ENCODE measurements around the gene C1QTNF5. TPM values are rescaled to one million over a fixed set of nuclear protein-coding genes. Genes with fewer than 3 reads are reported as not detected.
"Not testable (repeated sequence)": the region's sequence is repeated elsewhere in the genome, so short reads cannot be mapped to it uniquely, and the experiment has no call there.

Gene C1QTNF5, protein sequence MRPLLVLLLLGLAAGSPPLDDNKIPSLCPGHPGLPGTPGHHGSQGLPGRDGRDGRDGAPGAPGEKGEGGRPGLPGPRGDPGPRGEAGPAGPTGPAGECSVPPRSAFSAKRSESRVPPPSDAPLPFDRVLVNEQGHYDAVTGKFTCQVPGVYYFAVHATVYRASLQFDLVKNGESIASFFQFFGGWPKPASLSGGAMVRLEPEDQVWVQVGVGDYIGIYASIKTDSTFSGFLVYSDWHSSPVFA
- 10 to 100 TPM; 12.5 to 55.2 (median 34.1) TPM for total RNA-seq

DNA sequence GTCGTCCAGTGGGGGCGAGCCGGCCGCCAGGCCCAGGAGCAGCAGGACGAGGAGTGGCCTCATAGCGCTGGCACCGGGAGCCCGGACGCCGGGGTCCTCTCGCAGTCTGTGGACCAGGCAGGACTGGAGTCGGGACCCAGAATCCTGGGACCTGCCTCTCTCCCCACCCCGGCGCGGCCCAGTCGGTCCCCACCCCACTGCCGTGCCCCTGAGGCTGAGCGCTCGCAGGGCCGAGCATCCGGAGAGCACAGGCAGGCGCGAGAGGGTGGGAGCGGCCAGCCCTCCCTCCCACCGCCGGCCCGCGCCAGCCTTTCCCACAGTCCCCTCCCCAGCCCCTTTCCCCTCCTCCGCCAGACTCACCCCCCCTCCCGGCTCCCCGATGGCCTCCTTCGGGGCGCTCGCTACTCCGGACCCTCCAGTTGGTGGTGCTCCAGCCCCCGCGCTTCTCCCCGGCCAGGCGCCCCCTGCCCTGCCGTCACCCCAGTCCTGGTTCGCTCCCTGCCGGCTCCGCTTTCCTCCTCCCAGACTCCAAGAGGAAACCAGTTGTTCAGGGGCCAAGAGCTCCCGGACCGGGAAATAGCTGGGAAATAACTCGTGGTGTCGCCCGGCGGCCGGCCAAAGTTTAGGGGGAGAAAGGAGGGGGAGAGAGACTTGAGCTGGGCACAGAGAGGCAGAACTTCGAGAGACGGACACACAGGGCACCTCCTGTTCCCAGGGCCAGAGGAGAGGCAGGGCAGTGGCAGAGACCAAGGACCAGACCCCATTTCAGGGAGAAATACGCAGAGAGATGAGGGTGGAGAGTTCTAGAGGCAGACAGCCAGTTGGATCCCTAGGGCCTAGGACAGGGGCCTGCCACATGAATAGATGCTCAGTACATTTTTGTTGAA lies at the start of gene C1QTNF5:
Gene C1QTNF5 (minus strand): TSS at position 549 of the 887 bp plus-strand sequence. CDS start 486 bp downstream, at position 63.
- H3K36me3 ChIP-seq, result peaks cover 0 to 22% (median 0%) of the 10 kb centered on the region in 3 donors
- H3K27ac ChIP-seq, result peak within 1 kb of the TSS; percentile 83 to 97 (median 94)
- 1 to 2% methylated on average over 24 to 43 of the region's 53 CpGs for WGBS, 2 donors
- H3K4me1 ChIP-seq, result peaks cover 0 to 61% (median 32%) of the 10 kb centered on the region in 4 donors
- H3K4me3 ChIP-seq, result peak within 1 kb of the TSS; percentile 53 to 74 (median 63)
- H3K27me3 ChIP-seq, result no peaks in the 10 kb centered on the region
- DNase-seq (ENCODE audit: low spot score in 2 of 2), result peak; percentile 76 to 92
- no peaks in the 10 kb centered on the region for H3K9me3 ChIP-seq
- TF ChIP-seq POLR2A (IDR thresholded peaks at IDR 0.05) (peak in 1 of 2 donors; percentile 42), EP300 (IDR thresholded peaks at IDR 0.05) (peak in 1 of 2 donors; percentile 80)
- TF ChIP-seq, protein P1, sequence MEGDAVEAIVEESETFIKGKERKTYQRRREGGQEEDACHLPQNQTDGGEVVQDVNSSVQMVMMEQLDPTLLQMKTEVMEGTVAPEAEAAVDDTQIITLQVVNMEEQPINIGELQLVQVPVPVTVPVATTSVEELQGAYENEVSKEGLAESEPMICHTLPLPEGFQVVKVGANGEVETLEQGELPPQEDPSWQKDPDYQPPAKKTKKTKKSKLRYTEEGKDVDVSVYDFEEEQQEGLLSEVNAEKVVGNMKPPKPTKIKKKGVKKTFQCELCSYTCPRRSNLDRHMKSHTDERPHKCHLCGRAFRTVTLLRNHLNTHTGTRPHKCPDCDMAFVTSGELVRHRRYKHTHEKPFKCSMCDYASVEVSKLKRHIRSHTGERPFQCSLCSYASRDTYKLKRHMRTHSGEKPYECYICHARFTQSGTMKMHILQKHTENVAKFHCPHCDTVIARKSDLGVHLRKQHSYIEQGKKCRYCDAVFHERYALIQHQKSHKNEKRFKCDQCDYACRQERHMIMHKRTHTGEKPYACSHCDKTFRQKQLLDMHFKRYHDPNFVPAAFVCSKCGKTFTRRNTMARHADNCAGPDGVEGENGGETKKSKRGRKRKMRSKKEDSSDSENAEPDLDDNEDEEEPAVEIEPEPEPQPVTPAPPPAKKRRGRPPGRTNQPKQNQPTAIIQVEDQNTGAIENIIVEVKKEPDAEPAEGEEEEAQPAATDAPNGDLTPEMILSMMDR (IDR thresholded peaks at IDR 0.05), result no peak

DNA sequence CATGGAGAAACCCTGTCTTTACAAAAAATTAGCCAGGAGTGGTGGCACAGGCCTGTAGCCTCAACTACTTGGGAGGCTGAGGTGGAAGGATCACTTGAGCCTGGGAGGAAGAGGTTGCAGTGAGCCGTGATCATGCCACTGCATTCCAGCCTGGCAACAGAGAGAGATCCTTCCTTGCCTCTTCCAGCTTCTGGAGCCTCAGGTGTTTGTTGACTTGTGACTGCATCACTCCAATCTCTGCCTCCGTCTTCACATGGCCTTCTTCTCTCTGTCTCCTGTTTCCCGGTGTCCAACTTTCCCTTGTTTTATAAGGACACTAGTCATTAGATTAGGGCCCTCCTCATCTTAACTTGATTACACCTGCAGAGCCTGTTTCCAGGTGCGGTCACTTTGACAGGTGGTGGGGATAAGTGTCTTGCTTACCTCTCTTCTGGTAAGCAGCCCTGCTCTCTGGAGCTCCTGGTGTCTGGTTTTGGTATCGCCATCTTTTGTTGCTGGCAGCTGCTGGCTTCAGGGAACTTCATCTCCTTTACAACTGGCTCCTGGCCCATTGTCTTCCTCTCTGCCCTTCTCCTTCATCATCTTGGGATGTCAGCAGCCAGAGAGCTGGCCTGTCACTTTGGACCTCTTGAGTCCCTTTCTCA lies 49.0 kb upstream of the C1QTNF5 start:
- Histone ChIP-seq H3K4me1 (no peaks in the 10 kb centered on the region), H3K36me3 (no peaks in the 10 kb centered on the region), H3K4me3 (no peak overlapping the region), H3K27me3 (no peaks in the 10 kb centered on the region), H3K9me3 (no peaks in the 10 kb centered on the region), H3K27ac (no peak overlapping the region)
- WGBS, 2 donors, result 62 to 69% methylated on average over 5 of the region's 5 CpGs
- TF ChIP-seq POLR2A (IDR thresholded peaks at IDR 0.05) (no peak), EP300 (IDR thresholded peaks at IDR 0.05) (no peak)
- TF ChIP-seq, protein P1 (IDR thresholded peaks at IDR 0.05), result peak in 1 of 5 experiments; percentile 11
- DNase-seq (ENCODE audit: low spot score in 2 of 2), result no peak

DNA sequence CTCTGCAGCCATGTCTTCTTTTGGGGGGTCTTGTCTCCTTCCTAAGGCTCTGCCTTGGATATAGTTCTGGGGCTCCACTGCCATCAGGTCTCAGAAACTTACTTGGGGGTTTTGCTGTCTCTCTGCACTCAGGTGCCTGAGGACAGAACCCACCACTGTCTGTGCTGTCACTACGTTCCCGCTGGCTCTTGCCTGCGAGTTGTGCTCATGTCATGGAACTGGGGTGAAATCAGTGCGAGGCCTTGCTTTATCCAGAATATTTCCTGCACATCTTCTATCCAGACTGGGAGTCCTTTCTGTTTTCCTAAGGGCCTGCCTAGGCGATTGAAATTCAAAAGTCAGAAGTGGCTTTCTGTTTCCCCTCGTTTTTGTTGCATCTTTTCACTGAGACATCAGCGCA lies 47.4 kb upstream of the C1QTNF5 start:
- TF ChIP-seq EP300 (IDR thresholded peaks at IDR 0.05), result no peak
- TF ChIP-seq, protein P1 (IDR thresholded peaks at IDR 0.05), result no peak
- no peaks in the 10 kb centered on the region for H3K27me3 ChIP-seq
- H3K27ac ChIP-seq, result no peak overlapping the region
- 81 to 89% methylated on average over 7 of the region's 7 CpGs for WGBS, 2 donors
- no peaks in the 10 kb centered on the region for H3K9me3 ChIP-seq
- no peak for DNase-seq (ENCODE audit: low spot score in 2 of 2)
- no peaks in the 10 kb centered on the region for H3K4me1 ChIP-seq
- no peaks in the 10 kb centered on the region for H3K36me3 ChIP-seq
- no peak overlapping the region for H3K4me3 ChIP-seq

DNA sequence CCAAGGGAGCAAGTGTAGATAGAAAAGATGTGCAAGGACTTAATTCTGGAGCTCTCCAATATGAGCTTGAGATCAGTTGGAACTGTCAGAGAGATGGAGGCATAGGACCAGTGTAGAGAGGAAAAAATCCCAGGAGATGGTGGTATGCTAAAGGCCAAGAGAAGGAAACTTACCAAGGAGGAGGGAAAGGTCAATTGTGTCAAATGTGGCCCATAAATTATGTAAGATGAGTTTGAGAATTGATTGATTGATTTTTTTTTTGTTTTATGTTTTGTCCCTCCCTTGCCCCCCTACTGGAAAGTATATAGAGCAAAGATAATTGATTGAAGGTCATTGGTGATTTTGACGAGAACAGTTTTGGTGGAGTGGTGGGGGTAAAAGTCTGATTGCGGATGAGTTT lies 43.6 kb upstream of the C1QTNF5 start:
- TF ChIP-seq EP300 (IDR thresholded peaks at IDR 0.05) (no peak), POLR2A (IDR thresholded peaks at IDR 0.05) (no peak)
- TF ChIP-seq, protein P1 (IDR thresholded peaks at IDR 0.05), result no peak
- H3K27me3 ChIP-seq, result no peaks in the 10 kb centered on the region
- no peaks in the 10 kb centered on the region for H3K9me3 ChIP-seq
- no peak for DNase-seq (ENCODE audit: low spot score in 2 of 2)
- WGBS, 2 donors, result 84 to 85% methylated on average over 2 of the region's 2 CpGs
- no peak overlapping the region for H3K27ac ChIP-seq
- peaks cover 0 to 23% (median 3%) of the 10 kb centered on the region in 4 donors for H3K4me1 ChIP-seq
- no peaks in the 10 kb centered on the region for H3K36me3 ChIP-seq
- no peak overlapping the region for H3K4me3 ChIP-seq

DNA sequence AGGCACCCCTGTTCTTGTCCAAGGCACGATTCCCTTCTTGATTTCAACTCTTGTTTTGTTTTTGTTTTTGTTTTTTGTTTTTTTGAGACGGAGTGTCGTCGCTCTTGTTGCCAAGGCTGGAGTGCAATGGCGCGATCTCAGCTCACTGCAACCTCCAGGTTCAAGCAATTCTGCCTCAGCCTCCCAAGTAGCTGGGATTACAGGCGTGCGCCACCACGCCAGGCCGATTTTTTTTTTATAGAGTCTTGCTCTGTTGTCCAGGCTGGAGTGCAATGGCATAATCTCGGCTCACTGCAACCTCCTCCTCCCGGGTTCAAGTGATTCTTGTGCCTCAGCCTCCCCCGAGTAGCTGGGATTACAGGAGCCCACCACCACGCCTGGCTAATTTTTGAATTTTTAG lies 41.8 kb upstream of the C1QTNF5 start:
- not testable (repeated sequence) for H3K27me3 ChIP-seq; DNase-seq (ENCODE audit: low spot score in 2 of 2); H3K9me3 ChIP-seq; H3K4me3 ChIP-seq; H3K36me3 ChIP-seq
- 86 to 90% methylated on average over 14 of the region's 14 CpGs for WGBS, 2 donors
- H3K27ac ChIP-seq, result peak overlapping the region in 1 of 4 donors; percentile 91
- peaks cover 0 to 24% (median 3%) of the 10 kb centered on the region in 4 donors for H3K4me1 ChIP-seq
